ENCODE results near the gene JARID2. TPM values are rescaled to one million over a fixed set of nuclear protein-coding genes. Genes with fewer than 3 reads are reported as not detected.

Gene JARID2
- total RNA-seq, 2 experiments from 2014 or later, result 19.0 to 19.5 TPM

GRCh38 chr6:15253203-15254022 lies 7.5 kb downstream of the JARID2 start:
- Histone ChIP-seq H3K79me2 (ENCODE audit: insufficient read depth, low read depth, low read length) (peaks cover 81% of the 10 kb centered on the region; the same call in 1 of the 2 replicates), H3K9me2 (ENCODE audit: insufficient read depth, low read length) (no peaks in the 10 kb centered on the region), H4K20me1 (ENCODE audit: insufficient read depth, low read length) (peaks cover 49% of the 10 kb centered on the region), H3K9me3 (ENCODE audit: low read length) (no peaks in the 10 kb centered on the region), H3K27ac (ENCODE audit: low read depth, low read length, poor library complexity, severe bottlenecking) (peak overlapping the region; percentile 92), H3K4me2 (ENCODE audit: low read length) (peak overlapping the region; percentile 80), H3K4me3 (ENCODE audit: low read depth, low read length, poor library complexity, severe bottlenecking) (peak overlapping the region; percentile 52), H2AFZ (ENCODE audit: low read length) (no peak overlapping the region), H3K36me3 (ENCODE audit: insufficient read depth, low read length) (peaks cover 5% of the 10 kb centered on the region; the same call in 1 of the 2 replicates), H3K4me1 (ENCODE audit: insufficient read depth, low read length, poor library complexity, severe bottlenecking) (peaks cover 88% of the 10 kb centered on the region)
- intact Hi-C loops (cut with micrococcal nuclease; ENCODE audit: unreplicated experiment), result loop anchor here (1.0 to 2.0 kb wide), 4 partner anchors 46 to 187 kb away; no protein-coding TSS in a partner anchor
- BruUV-seq (replicated peaks), result no TSS peak
- CTCF ChIA-PET (ENCODE audit: unreplicated experiment), result interaction anchor here (1.4 to 1.6 kb wide), 2 partner anchors 13 to 14 kb away, joined by 3 to 4 read pairs; no protein-coding TSS in a partner anchor
- POLR2A ChIA-PET, result interaction anchor here (1.2 to 4.5 kb wide), 4 partner anchors 14 to 135 kb away, joined by 3 to 49 read pairs (median 4); no protein-coding TSS in a partner anchor
- no peak for TF ChIP-seq EZH2phosphoT487 (IDR thresholded peaks at IDR 0.05; ENCODE audit: borderline replicate concordance, low read depth, low read length)
- TF ChIP-seq CTCF (conservative IDR thresholded peaks at IDR 0.05; ENCODE audit: low read length), result no peak
- no peak for DNase-seq (ENCODE audit: low spot score)

- peaks cover 84% of the 10 kb centered on the region; the same call in 1 of the 2 replicates for H3K79me2 ChIP-seq (ENCODE audit: insufficient read depth, low read depth, low read length)
Observed at GRCh38 chr6:15254070-15254975, 8.5 kb downstream of the JARID2 start.

More at GRCh38 chr6:15254070-15254975, 8.5 kb downstream of the JARID2 start:
- Histone ChIP-seq H2AFZ (ENCODE audit: low read length) (no peak overlapping the region), H3K4me2 (ENCODE audit: low read length) (peak overlapping the region; percentile 80), H3K4me3 (ENCODE audit: low read depth, low read length, poor library complexity, severe bottlenecking) (peak overlapping the region; percentile 52), H3K36me3 (ENCODE audit: insufficient read depth, low read length) (peaks cover 5% of the 10 kb centered on the region; the same call in 1 of the 2 replicates), H3K9me3 (ENCODE audit: low read length) (no peaks in the 10 kb centered on the region), H3K9me2 (ENCODE audit: insufficient read depth, low read length) (no peaks in the 10 kb centered on the region), H3K4me1 (ENCODE audit: insufficient read depth, low read length, poor library complexity, severe bottlenecking) (peaks cover 97% of the 10 kb centered on the region), H4K20me1 (ENCODE audit: insufficient read depth, low read length) (peaks cover 49% of the 10 kb centered on the region), H3K27ac (ENCODE audit: low read depth, low read length, poor library complexity, severe bottlenecking) (peak overlapping the region; percentile 92)
- intact Hi-C loops (cut with micrococcal nuclease; ENCODE audit: unreplicated experiment), result loop anchor here (1.0 to 2.0 kb wide), 4 partner anchors 45 to 186 kb away; no protein-coding TSS in a partner anchor
- POLR2A ChIA-PET, result interaction anchor here (0.6 to 4.5 kb wide), 9 partner anchors 13 to 228 kb away, joined by 3 to 49 read pairs (median 4); no protein-coding TSS in a partner anchor
- CTCF ChIA-PET (ENCODE audit: unreplicated experiment), result interaction anchor here (1.4 to 1.6 kb wide), 2 partner anchors 12 to 13 kb away, joined by 3 to 4 read pairs; no protein-coding TSS in a partner anchor
- BruUV-seq (replicated peaks), result no TSS peak
- DNase-seq (ENCODE audit: low spot score), result peak; percentile 90
- no peak for TF ChIP-seq EZH2phosphoT487 (IDR thresholded peaks at IDR 0.05; ENCODE audit: borderline replicate concordance, low read depth, low read length)
- peak; percentile 74 for TF ChIP-seq CTCF (conservative IDR thresholded peaks at IDR 0.05; ENCODE audit: low read length)
